Right hindlimb (tissue), 1 donor: ENCODE data around the gene C5AR1.

ENCODE experiments used
- DNase-seq: peaks from one replicate; pipeline ENCODE4 v3.0.0-alpha.2; 2018

The C5AR1 gene

DNA sequence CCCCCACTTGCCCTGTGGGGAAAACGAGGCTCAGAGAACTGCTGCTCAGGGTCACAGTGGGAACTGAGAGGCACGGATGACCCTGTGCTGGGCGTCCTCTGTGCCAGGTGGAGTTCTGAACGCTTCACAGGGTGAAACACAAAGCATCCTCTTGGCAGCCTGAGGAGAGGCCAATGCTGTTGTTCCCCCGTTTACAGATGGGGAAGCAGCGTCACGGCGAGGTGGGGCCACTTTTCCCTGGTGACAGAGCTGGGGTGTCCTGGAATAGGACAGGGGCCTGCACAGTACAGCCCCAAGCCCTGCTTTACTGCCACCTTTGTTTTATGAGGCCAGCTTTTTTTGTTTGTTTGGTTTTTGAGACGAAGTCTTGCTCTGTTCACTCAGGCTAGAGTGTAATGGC lies 61.6 kb downstream of the C5AR1 start:
- DNase-seq, result no peak
